Erythroblast (primary cell): ENCODE measurements around the gene TTC39A.

Source experiments
- GATA1 ChIP-seq: IDR thresholded peaks from 2 replicates; pipeline ENCODE4 v1.6.1; 2011; ENCODE audit warnings: low read depth, mild to moderate bottlenecking, control low read depth, low read length, moderate library complexity
- POLR2A ChIP-seq: IDR thresholded peaks from 2 replicates; pipeline ENCODE4 v1.6.1; 2011; ENCODE audit warnings: mild to moderate bottlenecking, low read length

- no peak for TF ChIP-seq POLR2A
- no peak for TF ChIP-seq GATA1
These were observed 12.3 kb upstream of the TTC39A start for GRCh38 chr1:51342591-51343206.
